Uterus (tissue), 4 donors: ENCODE data around the gene POLR2E. TPM values are rescaled to one million over a fixed set of nuclear protein-coding genes. Genes with fewer than 3 reads are reported as not detected.

Experiments
- DNase-seq, 2 donors: peaks; one replicate each; pipeline ENCODE4 v3.0.0-alpha.2; 2019 to 2020
- H3K27ac ChIP-seq, 2 donors: fragments of 200-600 bp; sonication (generic); 1 replicate in 1 of 2; 2 replicates in 1 of 2; pipeline ENCODE4 v1.5.1; 2016 to 2018
- H3K27me3 ChIP-seq, 2 donors: fragments of 200-600 bp; sonication (generic); one replicate each; pipeline ENCODE4 v1.5.1; 2018 to 2019; ENCODE audit warnings: control low read depth in 1 of 2
- H3K36me3 ChIP-seq, 2 donors: fragments of 200-600 bp; sonication (generic); one replicate each; pipeline ENCODE4 v1.5.1; 2019; ENCODE audit warnings: control low read depth in 1 of 2
- H3K4me1 ChIP-seq, 2 donors: fragments of 200-600 bp; sonication (generic); one replicate each; pipeline ENCODE4 v1.5.1; 2018 to 2019; ENCODE audit warnings: control low read depth in 1 of 2
- H3K4me3 ChIP-seq, 2 donors: fragments of 200-600 bp; sonication (generic); 1 replicate in 1 of 2; 2 replicates in 1 of 2; pipeline ENCODE4 v1.5.1; 2018 to 2019; ENCODE audit warnings: mild to moderate bottlenecking in 1 of 2
- H3K9me3 ChIP-seq, 2 donors: fragments of 200-600 bp; sonication (generic); one replicate each; pipeline ENCODE4 v1.5.1; 2019; ENCODE audit warnings: control low read depth in 1 of 2
- POLR2A ChIP-seq, 2 donors: fragments of 450-650 bp; IDR thresholded peaks; one replicate each; pipeline ENCODE4 v1.6.1; 2016; ENCODE audit warnings: antibody characterized with exemption in 2 of 2, mild to moderate bottlenecking in 1 of 2, moderate library complexity in 1 of 2
- intact Hi-C: fragments of 100-400 bp; cut with DNase I; formaldehyde crosslinking; loops from one replicate; pipeline ENCODE4 v1.15.1; 2023; ENCODE audit warnings: low total_unique reads
- total RNA-seq, 4 donors: library from RNA; depleted of rRNA in 3 of 4; stranded (reverse); fragments of >200 nt in 3 of 4; gene quantifications; one replicate each; pipeline versions ENCODE4 v1.1.0 to v1.2.4, GENCODE V29; 2014 to 2023
- TF ChIP-seq, protein P1 (sequence below), 4 experiments: fragments of 200-600 bp in 2 of 4; fragments of 450-650 bp in 2 of 4; sonication (generic) in 2 of 4; IDR thresholded peaks; one replicate each; pipeline ENCODE4 v1.5.1; 2016 to 2019; ENCODE audit warnings: antibody characterized with exemption in 4 of 4, mild to moderate bottlenecking in 2 of 4, moderate library complexity in 1 of 4
- donor health status: DM: yes; HTN: yes; CAD: no.

POLR2E gene
- total RNA-seq, 4 donors from 2014 or later = 13.6 to 112 (median 59.8) TPM

DNA sequence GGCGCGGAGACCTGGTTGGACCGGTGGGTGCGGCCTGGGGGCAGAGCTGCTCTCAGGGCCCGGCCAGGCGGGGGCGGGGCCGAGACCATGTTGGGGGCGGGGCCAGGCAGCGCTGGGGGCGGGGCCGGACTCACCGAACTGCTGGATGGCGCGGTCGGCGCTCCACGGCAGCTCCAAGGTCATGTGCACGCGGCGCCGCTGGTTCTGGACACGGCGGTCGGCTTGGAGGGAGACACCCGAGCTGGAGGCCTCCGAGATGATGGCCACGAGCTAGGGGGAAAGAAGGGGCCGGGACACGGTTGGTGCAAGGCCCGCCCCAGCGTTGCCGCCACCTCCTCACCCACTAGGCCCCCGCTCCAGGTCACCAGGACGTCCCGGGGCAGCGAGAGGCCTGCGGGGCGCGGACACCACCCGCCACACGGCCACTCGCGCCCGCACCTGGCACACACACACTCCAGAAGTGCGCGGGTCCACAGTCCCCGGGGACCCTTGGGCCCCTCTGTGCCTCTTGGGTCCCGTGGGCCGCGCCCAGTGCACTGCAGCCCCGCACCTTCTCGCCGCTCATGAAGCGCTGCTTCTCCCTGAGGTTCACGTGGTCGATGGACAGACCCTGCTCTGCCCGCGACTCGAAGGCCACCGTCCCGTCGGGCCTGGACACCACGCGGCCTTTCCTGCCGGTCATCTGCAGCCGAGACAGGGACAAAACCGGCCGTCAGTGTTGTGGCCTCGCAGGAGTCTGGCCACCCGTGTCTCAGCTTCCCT is 17.3 kb upstream of the POLR2E start:
- intact Hi-C loops = loop anchor here (5.0 kb wide), 1 partner anchor 80 kb away; no protein-coding TSS in a partner anchor
- Histone ChIP-seq H3K27me3 (no peaks in the 10 kb centered on the region), H3K36me3 (no peaks in the 10 kb centered on the region), H3K4me1 (peaks cover 5 to 7% of the 10 kb centered on the region in 2 donors), H3K27ac (peak overlapping the region; percentile 71 to 72), H3K9me3 (no peaks in the 10 kb centered on the region), H3K4me3 (no peak overlapping the region)
- TF ChIP-seq POLR2A (IDR thresholded peaks at IDR 0.05) = no peak
- DNase-seq = peak; percentile 57 to 72

- Histone ChIP-seq H3K9me3 (no peaks in the 10 kb centered on the region), H3K27me3 (no peaks in the 10 kb centered on the region), H3K4me3 (no peak overlapping the region), H3K36me3 (no peaks in the 10 kb centered on the region), H3K4me1 (peaks cover 5 to 7% of the 10 kb centered on the region in 2 donors), H3K27ac (peak overlapping the region; percentile 71 to 72)
- TF ChIP-seq POLR2A (IDR thresholded peaks at IDR 0.05) = no peak
- TF ChIP-seq, protein P1, sequence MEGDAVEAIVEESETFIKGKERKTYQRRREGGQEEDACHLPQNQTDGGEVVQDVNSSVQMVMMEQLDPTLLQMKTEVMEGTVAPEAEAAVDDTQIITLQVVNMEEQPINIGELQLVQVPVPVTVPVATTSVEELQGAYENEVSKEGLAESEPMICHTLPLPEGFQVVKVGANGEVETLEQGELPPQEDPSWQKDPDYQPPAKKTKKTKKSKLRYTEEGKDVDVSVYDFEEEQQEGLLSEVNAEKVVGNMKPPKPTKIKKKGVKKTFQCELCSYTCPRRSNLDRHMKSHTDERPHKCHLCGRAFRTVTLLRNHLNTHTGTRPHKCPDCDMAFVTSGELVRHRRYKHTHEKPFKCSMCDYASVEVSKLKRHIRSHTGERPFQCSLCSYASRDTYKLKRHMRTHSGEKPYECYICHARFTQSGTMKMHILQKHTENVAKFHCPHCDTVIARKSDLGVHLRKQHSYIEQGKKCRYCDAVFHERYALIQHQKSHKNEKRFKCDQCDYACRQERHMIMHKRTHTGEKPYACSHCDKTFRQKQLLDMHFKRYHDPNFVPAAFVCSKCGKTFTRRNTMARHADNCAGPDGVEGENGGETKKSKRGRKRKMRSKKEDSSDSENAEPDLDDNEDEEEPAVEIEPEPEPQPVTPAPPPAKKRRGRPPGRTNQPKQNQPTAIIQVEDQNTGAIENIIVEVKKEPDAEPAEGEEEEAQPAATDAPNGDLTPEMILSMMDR (IDR thresholded peaks at IDR 0.05) = no peak
- intact Hi-C loops = loop anchor here (5.0 kb wide), 1 partner anchor 81 kb away; no protein-coding TSS in a partner anchor
- no peak for DNase-seq
These were observed 16.6 kb upstream of the POLR2E start for GRCh38 chr19:1111641-1112267.

- intact Hi-C loops = loop anchor here (5.0 kb wide), 1 partner anchor 81 kb away; no protein-coding TSS in a partner anchor
- no peak for DNase-seq
These were observed 15.8 kb upstream of the POLR2E start for GRCh38 chr19:1110809-1111640.

DNA sequence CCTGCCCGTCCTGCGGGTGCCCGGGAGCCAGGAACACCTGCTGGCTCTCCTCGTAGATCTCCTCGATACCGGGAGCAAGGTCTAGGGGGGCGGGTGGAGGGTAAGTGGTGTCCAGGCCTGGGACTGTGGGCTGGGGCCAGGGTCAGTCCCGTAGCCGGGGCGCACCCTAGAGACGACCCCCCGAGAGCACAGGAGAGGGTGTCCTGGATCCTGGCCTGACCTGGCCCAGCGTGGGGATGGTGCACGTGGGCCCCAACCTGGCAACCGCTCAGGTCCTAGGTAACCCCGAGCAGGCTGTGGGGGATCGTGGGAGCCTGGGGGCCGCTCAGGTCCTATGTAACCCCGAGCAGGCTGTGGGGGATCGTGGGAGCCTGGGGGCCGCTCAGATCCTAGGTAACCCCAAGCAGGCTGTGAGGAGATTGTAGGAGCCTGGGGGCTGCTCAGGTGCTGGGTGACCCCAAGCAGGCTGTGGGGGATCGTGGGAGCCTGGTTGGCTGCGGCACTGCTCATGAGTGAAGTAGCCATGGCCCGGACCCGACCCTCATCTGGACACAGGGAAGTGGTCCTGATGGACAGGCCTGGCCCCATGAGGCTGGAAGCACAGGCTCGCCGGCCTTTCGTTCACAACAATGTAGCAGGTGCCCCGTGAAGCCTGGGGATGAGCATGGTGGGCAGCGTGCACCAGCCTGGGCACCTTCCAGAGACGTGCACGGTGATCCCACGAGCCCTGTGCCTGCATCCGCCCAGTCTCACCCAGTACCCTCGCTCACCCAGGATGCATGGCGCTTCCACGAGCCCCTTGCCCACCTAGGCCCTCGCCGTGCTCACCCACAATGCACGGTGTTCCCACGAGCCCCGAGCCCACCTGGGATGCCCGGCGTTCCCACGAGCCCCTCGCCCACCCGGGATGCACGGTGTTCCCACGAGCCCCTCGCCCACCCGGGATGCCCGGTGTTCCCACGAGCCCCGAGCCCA is 14.8 kb upstream of the POLR2E start:
- no peak for TF ChIP-seq POLR2A (IDR thresholded peaks at IDR 0.05)
- TF ChIP-seq, protein P1 (IDR thresholded peaks at IDR 0.05) = no peak
- Histone ChIP-seq H3K4me3 (no peak overlapping the region), H3K27ac (no peak overlapping the region), H3K36me3 (no peaks in the 10 kb centered on the region), H3K27me3 (no peaks in the 10 kb centered on the region), H3K9me3 (no peaks in the 10 kb centered on the region), H3K4me1 (peaks cover 9 to 14% of the 10 kb centered on the region in 2 donors)
- intact Hi-C loops = loop anchor here (5.0 to 10.0 kb wide), 2 partner anchors 82 to 185 kb away; partner anchors contain the start of gene ARID3A
- no peak for DNase-seq

More at GRCh38 chr19:1110809-1111640, 15.8 kb upstream of the POLR2E start:
- H3K27ac ChIP-seq = peak overlapping the region in 1 of 2 donors; percentile 72
- no peak overlapping the region for H3K4me3 ChIP-seq
- no peaks in the 10 kb centered on the region for H3K9me3 ChIP-seq
- H3K4me1 ChIP-seq = peaks cover 5 to 7% of the 10 kb centered on the region in 2 donors
- H3K36me3 ChIP-seq = no peaks in the 10 kb centered on the region
- no peak for TF ChIP-seq POLR2A (IDR thresholded peaks at IDR 0.05)
- TF ChIP-seq, protein P1 (IDR thresholded peaks at IDR 0.05) = no peak
- no peaks in the 10 kb centered on the region for H3K27me3 ChIP-seq
